MM.1S (cell line): ENCODE results near the gene OTOA.
A peak's percentile ranks its signal among the peaks of the same experiment; 100 is the strongest.
"Not testable (repeated sequence)": the region's sequence is repeated elsewhere in the genome, so short reads cannot be mapped to it uniquely, and the experiment has no call there.

Source experiments
- DNase-seq: peaks from one replicate; pipeline ENCODE4 v3.0.0-alpha.2; 2015
- H2AFZ ChIP-seq: fragments of 300-600 bp; sonication (generic); 2 replicates; pipeline ENCODE4 v1.6.0; 2016; ENCODE audit warnings: antibody characterized with exemption, low read length
- H3F3A ChIP-seq: fragments of 300-600 bp; sonication (generic); 2 replicates; pipeline ENCODE4 v1.6.1; 2016; ENCODE audit warnings: mild to moderate bottlenecking, antibody characterized with exemption, low read length, moderate library complexity, mixed read lengths; ENCODE audit not compliant: insufficient read depth
- H3K27ac ChIP-seq: fragments of 300-600 bp; sonication (generic); 2 replicates; pipeline ENCODE4 v1.5.1; 2016; ENCODE audit warnings: mild to moderate bottlenecking, low read length
- H3K27me3 ChIP-seq: fragments of 300-600 bp; sonication (generic); replicated peaks from 2 replicates; pipeline ENCODE4 v1.6.0; 2016; ENCODE audit warnings: low read length; ENCODE audit not compliant: insufficient read depth
- H3K36me3 ChIP-seq: fragments of 300-600 bp; sonication (generic); replicated peaks from 2 replicates; pipeline ENCODE4 v1.6.1; 2016; ENCODE audit warnings: mild to moderate bottlenecking, low read length, mixed read lengths; ENCODE audit not compliant: insufficient read depth
- H3K4me1 ChIP-seq: fragments of 300-600 bp; sonication (generic); 2 replicates; pipeline ENCODE4 v1.6.1; 2016; ENCODE audit warnings: low read length, mixed read lengths
- H3K4me2 ChIP-seq: fragments of 300-600 bp; sonication (generic); 2 replicates; pipeline ENCODE4 v1.6.0; 2016; ENCODE audit warnings: low read depth, low read length
- H3K4me3 ChIP-seq: fragments of 300-600 bp; sonication (generic); 2 replicates; pipeline ENCODE4 v1.5.1; 2016; ENCODE audit warnings: low read length, mixed read lengths
- H3K79me2 ChIP-seq: fragments of 300-600 bp; sonication (generic); 2 replicates; pipeline ENCODE4 v1.6.1; 2016; ENCODE audit warnings: mixed run types, low read length, mixed read lengths
- H3K9ac ChIP-seq: fragments of 300-600 bp; sonication (generic); 2 replicates; pipeline ENCODE4 v1.6.1; 2016; ENCODE audit warnings: low read length, mixed read lengths
- H3K9me2 ChIP-seq: fragments of 300-600 bp; sonication (generic); replicated peaks from 2 replicates; pipeline ENCODE4 v1.6.1; 2016; ENCODE audit warnings: mild to moderate bottlenecking, low read length, mixed read lengths; ENCODE audit not compliant: insufficient read depth
- H3K9me3 ChIP-seq: fragments of 300-600 bp; sonication (generic); replicated peaks from 2 replicates; pipeline ENCODE4 v1.6.1; 2016; ENCODE audit warnings: mild to moderate bottlenecking, low read length, mixed read lengths; ENCODE audit not compliant: insufficient read depth
- H4K20me1 ChIP-seq: fragments of 300-600 bp; sonication (generic); 2 replicates; pipeline ENCODE4 v1.6.1; 2016; ENCODE audit warnings: mild to moderate bottlenecking, low read length, moderate library complexity, mixed read lengths; ENCODE audit not compliant: insufficient read depth
- EZH2 ChIP-seq: fragments of 300-600 bp; sonication (generic); optimal IDR thresholded peaks from 2 replicates; pipeline ENCODE3; 2017; ENCODE audit warnings: low read depth, mild to moderate bottlenecking, antibody characterized with exemption, low read length, mixed read lengths
- EZH2phosphoT487 ChIP-seq: fragments of 300-600 bp; sonication (generic); IDR thresholded peaks from 2 replicates; pipeline ENCODE4 v1.6.1; 2018; ENCODE audit warnings: antibody characterized with exemption, low read length
- TF ChIP-seq, protein P1 (sequence below): fragments of 300-600 bp; sonication (generic); IDR thresholded peaks from 2 replicates; pipeline ENCODE4 v1.5.1; 2016; ENCODE audit warnings: antibody characterized with exemption, low read length, mixed read lengths

The OTOA gene

DNA sequence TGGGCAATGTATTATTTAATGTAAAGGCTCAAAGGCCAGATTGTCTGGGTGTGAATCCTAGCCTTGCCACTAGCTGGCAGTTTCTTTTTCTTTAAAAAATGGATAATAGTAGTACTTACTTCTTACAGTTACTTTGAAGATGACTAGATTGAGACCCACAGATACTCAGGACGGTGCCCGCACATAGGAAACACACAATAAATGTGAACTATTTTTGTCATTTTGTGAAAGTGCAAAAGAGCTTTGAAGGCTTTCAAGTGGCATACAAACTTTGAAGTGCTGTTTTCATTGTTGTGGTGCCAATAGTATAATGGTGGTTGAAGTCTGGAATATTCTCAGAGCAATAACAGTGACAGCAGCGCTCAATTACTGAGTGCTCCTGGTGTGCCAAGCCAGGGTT lies 63.6 kb downstream of the OTOA start:
- DNase-seq = no peak
- no peaks in the 10 kb centered on the region for H3K79me2 ChIP-seq
- H3K9me3 ChIP-seq = no peaks in the 10 kb centered on the region
- 0 out of 2 replicates have a peak, but pooled peaks cover 3% of the 10 kb centered on the region for H3K4me1 ChIP-seq
- TF ChIP-seq, protein P1, sequence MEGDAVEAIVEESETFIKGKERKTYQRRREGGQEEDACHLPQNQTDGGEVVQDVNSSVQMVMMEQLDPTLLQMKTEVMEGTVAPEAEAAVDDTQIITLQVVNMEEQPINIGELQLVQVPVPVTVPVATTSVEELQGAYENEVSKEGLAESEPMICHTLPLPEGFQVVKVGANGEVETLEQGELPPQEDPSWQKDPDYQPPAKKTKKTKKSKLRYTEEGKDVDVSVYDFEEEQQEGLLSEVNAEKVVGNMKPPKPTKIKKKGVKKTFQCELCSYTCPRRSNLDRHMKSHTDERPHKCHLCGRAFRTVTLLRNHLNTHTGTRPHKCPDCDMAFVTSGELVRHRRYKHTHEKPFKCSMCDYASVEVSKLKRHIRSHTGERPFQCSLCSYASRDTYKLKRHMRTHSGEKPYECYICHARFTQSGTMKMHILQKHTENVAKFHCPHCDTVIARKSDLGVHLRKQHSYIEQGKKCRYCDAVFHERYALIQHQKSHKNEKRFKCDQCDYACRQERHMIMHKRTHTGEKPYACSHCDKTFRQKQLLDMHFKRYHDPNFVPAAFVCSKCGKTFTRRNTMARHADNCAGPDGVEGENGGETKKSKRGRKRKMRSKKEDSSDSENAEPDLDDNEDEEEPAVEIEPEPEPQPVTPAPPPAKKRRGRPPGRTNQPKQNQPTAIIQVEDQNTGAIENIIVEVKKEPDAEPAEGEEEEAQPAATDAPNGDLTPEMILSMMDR = no peak
- TF ChIP-seq EZH2 = no peak
- TF ChIP-seq EZH2phosphoT487 = no peak
- no peak overlapping the region for H3K4me2 ChIP-seq
- no peaks in the 10 kb centered on the region for H4K20me1 ChIP-seq
- H3K27ac ChIP-seq = no peak overlapping the region
- no peaks in the 10 kb centered on the region for H3K36me3 ChIP-seq
- H2AFZ ChIP-seq = no peak overlapping the region
- no peaks in the 10 kb centered on the region for H3K27me3 ChIP-seq
- no peaks in the 10 kb centered on the region for H3K9me2 ChIP-seq
- H3K9ac ChIP-seq = no peak overlapping the region
- H3K4me3 ChIP-seq = no peak overlapping the region
- H3F3A ChIP-seq = no peaks in the 10 kb centered on the region

DNA sequence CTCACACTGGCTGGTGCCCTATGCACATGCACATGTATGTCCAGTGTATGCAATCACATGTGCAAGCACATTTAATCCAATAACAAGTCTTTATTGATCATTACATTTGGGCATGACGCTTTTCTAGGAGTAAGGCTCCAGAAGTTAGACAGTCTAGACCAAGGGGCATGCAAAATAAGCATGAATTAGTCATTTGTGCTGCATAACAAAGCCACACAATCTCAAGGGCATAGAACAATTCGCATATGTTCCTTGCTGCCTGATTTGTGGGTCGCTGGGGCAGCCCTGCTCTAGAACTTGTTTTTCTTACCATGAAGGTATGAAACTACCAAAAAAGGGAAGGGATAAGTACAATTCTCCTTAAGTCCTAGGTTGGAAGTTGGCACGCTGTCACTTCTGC lies 67.5 kb downstream of the OTOA start:
- H3K4me1 ChIP-seq, H3F3A ChIP-seq, H3K4me2 ChIP-seq, H3K27ac ChIP-seq, H3K27me3 ChIP-seq, H3K79me2 ChIP-seq, H3K9ac ChIP-seq, H2AFZ ChIP-seq, DNase-seq, H3K36me3 ChIP-seq, H3K4me3 ChIP-seq, H4K20me1 ChIP-seq, H3K9me3 ChIP-seq, H3K9me2 ChIP-seq: not testable (repeated sequence)

DNA sequence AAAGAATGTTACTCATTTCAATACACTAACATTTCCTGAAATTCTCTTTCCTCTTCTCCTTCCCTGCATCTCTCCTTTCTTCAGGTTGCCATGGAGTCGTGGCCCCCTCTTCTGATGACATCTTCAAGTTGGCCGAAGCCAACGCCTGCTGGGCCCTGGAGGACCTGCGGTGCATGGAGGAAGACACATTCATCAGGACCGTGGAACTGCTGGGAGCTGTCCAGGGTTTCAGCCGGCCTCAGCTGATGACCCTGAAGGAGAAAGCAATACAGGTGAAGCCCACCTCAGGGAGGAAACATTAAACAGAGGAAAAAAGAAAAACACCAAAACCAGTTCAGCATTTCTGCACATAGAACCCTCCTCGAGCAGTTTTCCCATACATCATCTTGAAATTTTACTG lies 76.9 kb downstream of the OTOA start:
- not testable (repeated sequence) for H3K9ac ChIP-seq, H3K4me3 ChIP-seq, H3K9me2 ChIP-seq, H3F3A ChIP-seq, H3K36me3 ChIP-seq, H3K79me2 ChIP-seq, H2AFZ ChIP-seq, H3K4me1 ChIP-seq, H3K9me3 ChIP-seq, H3K4me2 ChIP-seq, H3K27me3 ChIP-seq, H3K27ac ChIP-seq, H4K20me1 ChIP-seq, DNase-seq

DNA sequence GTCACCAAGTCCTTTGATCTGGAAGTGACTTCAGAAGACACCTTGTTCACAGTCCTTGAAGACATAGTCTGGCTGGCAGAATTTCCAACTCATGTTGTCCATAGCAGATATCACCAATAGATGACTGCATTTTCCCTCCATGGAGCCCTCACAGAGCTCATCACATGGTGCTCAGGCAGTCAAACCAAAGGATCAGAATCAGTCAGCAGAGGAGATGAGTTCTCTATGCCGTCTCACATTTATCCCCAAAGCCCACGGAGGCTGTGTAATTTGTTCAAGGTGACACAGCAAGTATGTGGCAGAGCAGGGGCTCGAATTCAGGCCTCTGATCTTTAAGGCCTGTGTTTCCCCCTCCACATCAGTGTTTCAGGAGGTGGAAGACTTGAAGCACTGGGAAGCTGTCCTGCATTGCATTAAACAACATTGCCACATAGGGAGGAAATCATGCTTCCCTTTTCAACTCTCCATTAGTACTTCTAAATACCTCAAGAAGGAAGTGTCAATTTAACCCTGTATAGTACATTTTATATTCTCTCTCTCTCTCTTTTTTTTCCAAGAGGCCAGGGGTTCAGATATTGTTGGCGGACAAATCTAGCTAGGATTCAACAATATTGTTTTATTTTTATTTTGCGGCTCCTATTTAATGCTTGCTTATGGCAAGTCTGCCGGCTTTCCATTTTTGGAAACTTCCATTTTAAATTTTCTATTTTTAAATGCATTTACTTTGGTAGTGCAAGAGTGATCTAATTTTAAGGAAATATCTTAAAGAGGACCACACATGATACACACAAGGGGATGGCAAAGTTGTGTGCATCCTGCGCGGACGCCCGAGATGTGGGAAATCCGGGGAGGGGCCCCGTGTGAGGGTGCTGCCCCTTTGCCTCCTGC lies 92.7 kb downstream of the OTOA start:
- not testable (repeated sequence) for H2AFZ ChIP-seq, H3K9me3 ChIP-seq, H3K9ac ChIP-seq, H3K4me2 ChIP-seq, H3K36me3 ChIP-seq, H3K4me1 ChIP-seq, H4K20me1 ChIP-seq, H3K27me3 ChIP-seq, H3K4me3 ChIP-seq, H3K9me2 ChIP-seq, H3F3A ChIP-seq, H3K79me2 ChIP-seq, H3K27ac ChIP-seq
- DNase-seq = peak; percentile 4

DNA sequence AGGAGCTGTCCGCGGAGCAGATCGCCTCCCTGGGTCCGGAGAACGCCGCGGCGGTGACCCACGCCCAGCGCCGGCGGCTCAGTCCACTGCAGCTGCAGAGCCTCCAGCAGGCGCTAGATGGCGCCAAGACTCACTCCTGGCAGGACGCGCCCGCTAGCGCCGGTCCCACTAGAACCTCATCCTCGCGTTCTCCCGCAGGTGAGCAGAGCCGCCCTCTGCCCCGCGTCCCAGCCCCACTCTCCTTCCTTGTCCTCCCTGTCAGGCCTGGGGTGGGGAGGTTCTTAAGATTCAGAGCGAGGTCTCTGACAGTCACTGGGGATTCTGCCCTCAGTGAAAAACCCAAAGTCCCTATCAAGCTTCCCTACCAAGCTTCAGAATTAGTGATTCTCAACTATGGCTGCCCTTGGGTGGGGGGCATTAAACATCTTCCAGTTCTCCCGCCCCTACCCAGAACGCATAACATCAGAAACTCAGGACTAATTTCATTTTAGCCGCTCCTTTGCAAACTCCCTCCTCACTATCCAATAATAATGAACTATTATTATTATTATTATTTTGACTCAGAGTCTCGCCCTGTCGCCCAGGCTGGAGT lies 93.4 kb downstream of the OTOA start:
- H2AFZ ChIP-seq, H3K36me3 ChIP-seq, DNase-seq, H3F3A ChIP-seq, H3K4me2 ChIP-seq, H3K27me3 ChIP-seq, H3K4me3 ChIP-seq, H3K4me1 ChIP-seq, H3K9ac ChIP-seq, H3K79me2 ChIP-seq, H3K9me3 ChIP-seq, H3K9me2 ChIP-seq, H4K20me1 ChIP-seq, H3K27ac ChIP-seq: not testable (repeated sequence)

DNA sequence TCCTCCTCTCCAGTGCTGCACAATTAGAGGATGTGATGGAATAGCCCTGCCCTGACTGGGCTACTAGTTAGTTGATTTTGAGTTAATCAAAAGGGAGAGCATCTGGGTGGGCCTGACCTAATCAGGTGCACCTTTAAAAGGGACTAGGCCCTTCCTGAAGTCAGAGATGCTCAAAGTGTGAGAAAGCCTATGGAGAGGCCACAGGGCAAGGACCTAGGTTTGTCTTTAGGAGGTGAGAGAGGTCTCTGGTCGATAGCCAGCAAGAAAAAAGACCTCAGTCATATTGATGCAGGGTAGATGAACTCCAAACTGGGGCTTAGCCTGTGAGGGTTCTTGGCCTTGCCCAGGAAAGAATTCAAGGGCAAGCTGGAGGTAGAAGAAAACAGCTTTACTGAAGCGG lies 104.5 kb downstream of the OTOA start:
- not testable (repeated sequence) for H3K36me3 ChIP-seq, H3K79me2 ChIP-seq, H4K20me1 ChIP-seq, H3K4me3 ChIP-seq, H3F3A ChIP-seq, H3K27me3 ChIP-seq, H3K27ac ChIP-seq, H2AFZ ChIP-seq, H3K9ac ChIP-seq, DNase-seq, H3K4me1 ChIP-seq, H3K4me2 ChIP-seq, H3K9me3 ChIP-seq, H3K9me2 ChIP-seq

DNA sequence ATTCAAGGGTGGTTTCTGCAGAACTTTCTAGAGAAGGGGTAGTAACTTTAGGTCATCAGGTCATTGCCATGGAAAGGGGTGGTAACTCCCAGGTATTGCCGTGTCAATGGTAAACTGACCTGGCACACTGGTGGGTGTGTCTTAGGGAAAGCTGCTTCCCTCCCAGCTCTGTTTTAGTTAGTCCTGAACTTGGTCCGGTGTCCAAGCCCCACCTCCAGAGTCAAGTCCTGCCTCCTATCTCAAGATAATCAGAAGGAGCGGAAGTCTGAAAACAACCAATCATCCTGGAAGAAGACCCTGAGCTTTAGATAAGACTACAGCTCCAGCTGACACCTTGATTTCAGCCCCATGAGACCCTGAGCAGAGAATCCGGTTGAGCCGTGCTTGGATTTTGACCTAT lies 105.0 kb downstream of the OTOA start:
- not testable (repeated sequence) for DNase-seq, H3F3A ChIP-seq, H3K4me2 ChIP-seq, H3K79me2 ChIP-seq, H3K27me3 ChIP-seq, H3K4me1 ChIP-seq, H3K36me3 ChIP-seq, H4K20me1 ChIP-seq, H2AFZ ChIP-seq, H3K27ac ChIP-seq, H3K9me2 ChIP-seq, H3K4me3 ChIP-seq, H3K9ac ChIP-seq, H3K9me3 ChIP-seq
